Aorta (tissue), 5 donors: Measurements from ENCODE around the gene IGFBP1. TPM values are rescaled to one million over a fixed set of nuclear protein-coding genes. Genes with fewer than 3 reads are reported as not detected.

ENCODE experiments used
- ATAC-seq: fragments of 200-7000 bp; cut with Tn5 transposase; one replicate; pipeline ENCODE4 v1.9.1; 2022; ENCODE audit warnings: moderate library complexity; ENCODE audit not compliant: low FRiP score
- DNase-seq, 2 donors: peaks; one replicate each; pipeline ENCODE4 v3.0.0-alpha.2; 2020
- H3K27ac ChIP-seq, 2 donors: one replicate each; pipeline ENCODE4 v1.5.1; 2013; ENCODE audit warnings: low read length in 2 of 2, mild to moderate bottlenecking in 2 of 2, moderate library complexity in 2 of 2, control low read depth in 1 of 2, inconsistent platforms in 1 of 2, low read depth in 1 of 2
- H3K27me3 ChIP-seq, 2 donors: one replicate each; pipeline ENCODE4 v1.6.1; 2013; ENCODE audit warnings: control low read depth in 1 of 2, low read length in 1 of 2, mild to moderate bottlenecking in 1 of 2, moderate library complexity in 1 of 2; ENCODE audit not compliant: insufficient read depth in 2 of 2, control insufficient read depth in 1 of 2
- H3K36me3 ChIP-seq, 2 donors: one replicate each; pipeline ENCODE4 v1.6.1; 2013; ENCODE audit warnings: control low read depth in 1 of 2, low read length in 1 of 2, mild to moderate bottlenecking in 1 of 2; ENCODE audit not compliant: insufficient read depth in 2 of 2, control insufficient read depth in 1 of 2
- H3K4me1 ChIP-seq, 2 donors: one replicate each; pipeline ENCODE4 v1.6.1; 2013; ENCODE audit warnings: low read length in 2 of 2, control low read depth in 1 of 2, mild to moderate bottlenecking in 1 of 2, moderate library complexity in 1 of 2; ENCODE audit not compliant: insufficient read depth in 2 of 2, control insufficient read depth in 1 of 2
- H3K4me3 ChIP-seq, 2 donors: one replicate each; pipeline ENCODE4 v1.5.1; 2013; ENCODE audit warnings: low read length in 2 of 2, control low read depth in 1 of 2, mild to moderate bottlenecking in 1 of 2
- H3K9me3 ChIP-seq: one replicate; pipeline ENCODE4 v1.6.1; 2013; ENCODE audit warnings: mild to moderate bottlenecking, low read length; ENCODE audit not compliant: control insufficient read depth
- whole genome bisulfite sequencing, 2 donors: extraction: QIAGEN DNeasy Blood & Tissue Kit; methylation state at CpG; one replicate each; pipeline ENCODE4 v1.1.7; 2013; 5-methylcytosine and 5-hydroxymethylcytosine counted together
- intact Hi-C, 2 donors: fragments of 100-400 bp; cut with DNase I; formaldehyde crosslinking; loops; one replicate each; pipeline versions ENCODE4 v1.14.2 to v1.15.0; 2022
- polyA plus RNA-seq, 2 donors: library from polyadenylated mRNA; stranded (reverse); fragments of 200-250 nt; gene quantifications; one replicate each; pipeline ENCODE4 v1.2.3, GENCODE V29; 2013
- total RNA-seq, 2 donors: library from RNA; stranded (reverse); fragmentation: NEBNext Ultra II Directional; extraction: Animal tissue kit (Norgen Biotek cat#: 25700); gene quantifications; one replicate each; pipeline ENCODE4 v1.2.1, GENCODE V29; 2021
- donor health status: healthy with polysubstance abuse.
- donor health status: Bipolar disorder and iron deficiency.
- donor health status: DM: no; HTN: no; CAD: no.
- donor health status: DM: no; HTN: no; CAD: no.
- donor health status: DM: yes; HTN: yes; CAD: no.

The IGFBP1 gene
- total and polyA plus RNA-seq, 4 donors, result not detected

DNA sequence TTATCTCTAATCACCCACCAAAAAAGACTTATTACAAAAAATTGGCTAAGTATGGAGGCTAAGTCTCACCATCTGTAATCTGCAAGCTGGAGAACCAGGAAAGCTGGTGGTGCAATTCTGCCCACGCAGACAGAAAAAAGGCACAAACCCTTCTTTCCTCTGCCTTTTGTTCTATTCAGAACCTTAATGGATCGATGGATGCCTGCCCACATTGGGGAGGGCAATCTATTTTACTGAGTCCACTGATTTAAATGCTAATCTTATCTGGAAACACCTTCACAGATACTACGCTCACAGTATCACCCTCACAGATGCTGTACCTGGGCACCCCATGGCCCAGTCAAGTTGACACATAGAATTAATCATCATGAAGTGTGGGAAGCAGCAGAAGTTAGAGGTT is 22.6 kb downstream of the IGFBP1 start:
- ATAC-seq (no peak), DNase-seq (no peak)
- H3K36me3 ChIP-seq, result peaks cover 0 to 8% of the 10 kb centered on the region in 2 donors
- 94% methylated on average over 3 of the region's 3 CpGs for WGBS, 2 donors
- intact Hi-C loops, result no loop called here
- H3K4me3 ChIP-seq, result no peak overlapping the region
- H3K27me3 ChIP-seq, result no peaks in the 10 kb centered on the region
- no peak overlapping the region for H3K27ac ChIP-seq
- no peaks in the 10 kb centered on the region for H3K4me1 ChIP-seq
- no peaks in the 10 kb centered on the region for H3K9me3 ChIP-seq

DNA sequence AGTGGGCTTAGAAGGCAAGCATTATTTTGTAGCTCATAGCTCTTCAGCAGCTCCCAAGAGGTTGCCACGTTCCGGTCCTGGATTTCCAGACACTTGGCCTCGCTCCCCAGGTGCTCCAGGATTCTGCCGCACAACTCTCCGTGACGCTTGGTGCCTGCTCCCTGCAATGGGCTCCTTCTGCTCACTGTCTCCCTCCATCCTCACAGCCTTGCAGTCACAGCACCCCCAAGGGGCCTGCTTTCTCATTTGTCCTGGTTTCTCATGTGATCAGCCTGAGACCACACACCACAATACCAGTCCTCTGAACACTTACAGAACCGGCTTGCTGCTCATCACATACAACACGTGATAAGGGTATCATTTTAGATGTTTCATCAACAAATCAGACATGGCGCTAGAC is 23.0 kb downstream of the IGFBP1 start:
- no peak for ATAC-seq
- Histone ChIP-seq H3K4me1 (no peaks in the 10 kb centered on the region), H3K4me3 (no peak overlapping the region), H3K36me3 (peaks cover 0 to 9% of the 10 kb centered on the region in 2 donors), H3K9me3 (no peaks in the 10 kb centered on the region), H3K27ac (no peak overlapping the region), H3K27me3 (no peaks in the 10 kb centered on the region)
- WGBS, 2 donors, result 93 to 95% methylated on average over 6 to 9 of the region's 9 CpGs
- intact Hi-C loops, result no loop called here
- DNase-seq, result no peak

DNA sequence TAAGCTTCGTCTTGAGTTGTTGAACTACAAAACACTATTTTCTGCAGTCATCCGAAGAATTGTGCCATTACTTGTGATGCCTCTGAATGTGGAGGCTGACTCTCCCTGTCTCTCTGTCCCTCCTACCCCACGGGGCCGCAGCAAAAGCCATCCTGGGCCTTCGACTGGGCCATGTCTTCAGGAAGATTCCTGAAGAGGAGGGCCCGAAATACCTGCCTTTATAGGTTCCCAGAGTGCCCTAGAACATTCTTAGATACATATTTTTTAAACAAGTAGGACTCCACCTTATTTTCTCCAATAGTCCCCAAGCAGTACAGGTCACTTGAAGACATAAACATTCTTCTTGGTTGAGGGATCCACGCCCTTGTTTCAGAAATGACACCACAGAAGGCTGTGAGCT is 24.7 kb downstream of the IGFBP1 start:
- Histone ChIP-seq H3K36me3 (peaks cover 0 to 9% of the 10 kb centered on the region in 2 donors), H3K27ac (no peak overlapping the region), H3K27me3 (no peaks in the 10 kb centered on the region), H3K4me1 (no peaks in the 10 kb centered on the region), H3K4me3 (no peak overlapping the region), H3K9me3 (no peaks in the 10 kb centered on the region)
- ATAC-seq (no peak), DNase-seq (no peak)
- intact Hi-C loops, result no loop called here
- 91 to 93% methylated on average over 7 of the region's 7 CpGs for WGBS, 2 donors

DNA sequence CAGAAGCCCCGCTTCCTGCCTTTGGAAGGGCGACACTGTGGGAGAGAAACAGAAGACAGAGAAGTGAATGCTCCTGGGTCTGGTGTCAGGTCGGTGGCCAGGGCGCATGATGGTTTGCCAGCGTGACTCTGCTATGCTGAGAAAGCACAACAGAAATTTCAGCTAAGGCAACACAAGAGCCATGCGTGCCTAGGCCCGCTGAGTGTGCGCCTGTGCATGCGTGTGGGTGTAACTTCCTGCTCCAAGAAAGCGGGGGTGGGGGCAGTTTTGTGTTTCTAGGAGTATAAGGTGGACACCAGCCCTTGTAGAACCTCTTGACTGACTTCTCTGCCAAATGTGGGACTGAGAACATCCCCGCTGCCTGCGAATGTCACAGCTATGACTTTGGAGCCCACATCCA is 26.6 kb downstream of the IGFBP1 start:
- DNase-seq, result no peak
- Histone ChIP-seq H3K9me3 (no peaks in the 10 kb centered on the region), H3K4me1 (no peaks in the 10 kb centered on the region), H3K27me3 (no peaks in the 10 kb centered on the region), H3K27ac (no peak overlapping the region), H3K4me3 (no peak overlapping the region), H3K36me3 (peaks cover 0 to 7% of the 10 kb centered on the region in 2 donors)
- WGBS, 2 donors, result 94 to 95% methylated on average over 12 of the region's 12 CpGs
- no peak for ATAC-seq
- intact Hi-C loops, result loop anchor here (2.0 to 5.0 kb wide), 2 partner anchors 438 to 1337 kb away; no protein-coding TSS in a partner anchor

DNA sequence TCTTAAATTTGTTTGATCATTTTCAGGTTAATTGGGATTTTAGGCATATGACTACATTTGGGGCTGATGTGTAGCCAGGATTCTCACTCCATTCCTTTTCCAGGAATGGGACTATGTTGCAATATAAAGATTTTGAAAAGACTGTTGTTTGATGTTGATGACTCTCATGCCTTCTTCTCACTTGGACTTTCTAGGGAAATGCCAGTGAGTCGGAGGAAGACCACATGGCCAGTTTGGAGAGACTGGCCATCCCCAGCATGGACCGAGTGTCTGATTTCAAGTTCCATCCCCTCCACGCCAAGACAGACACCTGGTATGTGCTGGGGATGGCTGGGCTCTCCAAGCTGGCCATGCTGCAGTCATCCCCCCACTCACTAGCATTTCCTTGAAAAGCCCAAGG is 27.3 kb downstream of the IGFBP1 start:
- no peak overlapping the region for H3K4me3 ChIP-seq
- H3K36me3 ChIP-seq, result peaks cover 0 to 7% of the 10 kb centered on the region in 2 donors
- H3K27me3 ChIP-seq, result no peaks in the 10 kb centered on the region
- DNase-seq (no peak), ATAC-seq (no peak)
- H3K9me3 ChIP-seq, result no peaks in the 10 kb centered on the region
- no peak overlapping the region for H3K27ac ChIP-seq
- 92 to 94% methylated on average over 3 of the region's 3 CpGs for WGBS, 2 donors
- intact Hi-C loops, result loop anchor here (2.0 to 5.0 kb wide), 2 partner anchors 437 to 1337 kb away; no protein-coding TSS in a partner anchor
- H3K4me1 ChIP-seq, result no peaks in the 10 kb centered on the region

DNA sequence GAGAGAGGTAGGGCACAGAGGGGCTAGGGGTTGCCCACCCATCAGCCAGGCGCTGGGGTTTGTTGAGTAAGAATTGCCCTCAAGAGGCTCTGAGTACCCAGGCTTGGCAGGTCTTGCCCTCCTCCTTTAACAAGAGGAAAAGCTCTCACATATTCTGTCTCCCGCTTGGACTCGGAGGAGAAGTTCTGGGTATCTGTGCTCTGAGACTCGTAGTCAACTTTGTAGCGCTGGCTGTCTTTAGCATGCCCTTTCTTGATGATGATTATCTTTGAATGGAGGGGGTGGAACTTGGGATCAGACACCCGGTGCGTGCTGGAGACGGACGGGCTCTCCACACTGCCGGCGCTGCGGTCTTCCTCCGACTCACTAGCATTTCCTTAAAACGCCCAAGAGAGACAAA is 28.8 kb downstream of the IGFBP1 start:
- Histone ChIP-seq H3K4me1 (no peaks in the 10 kb centered on the region), H3K4me3 (no peak overlapping the region), H3K27me3 (no peaks in the 10 kb centered on the region), H3K27ac (no peak overlapping the region), H3K9me3 (no peaks in the 10 kb centered on the region), H3K36me3 (peaks cover 0 to 7% of the 10 kb centered on the region in 2 donors)
- intact Hi-C loops, result loop anchor here (1.0 to 5.0 kb wide), 2 partner anchors 1262 to 1335 kb away; no protein-coding TSS in a partner anchor
- DNase-seq, result no peak
- 87 to 89% methylated on average over 14 of the region's 14 CpGs for WGBS, 2 donors
- ATAC-seq, result no peak

DNA sequence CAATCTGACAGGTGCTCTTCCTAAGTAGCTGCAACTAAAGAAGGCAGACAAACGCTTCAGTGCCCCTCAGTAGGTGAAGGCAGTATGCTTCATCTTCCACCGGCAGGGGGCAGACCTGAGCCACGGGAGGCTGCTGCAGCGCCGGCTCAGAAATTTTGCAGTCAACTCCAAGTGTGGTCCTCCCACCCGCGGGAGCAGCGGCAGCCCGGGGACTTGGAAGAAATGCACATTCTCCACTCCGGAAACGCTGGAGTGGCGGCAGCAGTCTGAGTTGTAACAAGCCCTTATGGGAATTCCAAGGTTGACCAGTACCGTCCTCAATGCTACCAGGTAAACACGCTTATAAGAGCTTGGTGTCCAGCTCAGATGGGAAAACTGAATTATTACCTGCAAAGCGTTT is 29.4 kb downstream of the IGFBP1 start:
- Histone ChIP-seq H3K4me1 (no peaks in the 10 kb centered on the region), H3K4me3 (no peak overlapping the region), H3K9me3 (no peaks in the 10 kb centered on the region), H3K27me3 (no peaks in the 10 kb centered on the region), H3K36me3 (peaks cover 0 to 7% of the 10 kb centered on the region in 2 donors), H3K27ac (no peak overlapping the region)
- intact Hi-C loops, result loop anchor here (1.0 to 5.0 kb wide), 2 partner anchors 1262 to 1335 kb away; no protein-coding TSS in a partner anchor
- WGBS, 2 donors, result 3 to 7% methylated on average over 15 of the region's 15 CpGs
- ATAC-seq, result peak; percentile 68
- peak; percentile 85 to 96 for DNase-seq

DNA sequence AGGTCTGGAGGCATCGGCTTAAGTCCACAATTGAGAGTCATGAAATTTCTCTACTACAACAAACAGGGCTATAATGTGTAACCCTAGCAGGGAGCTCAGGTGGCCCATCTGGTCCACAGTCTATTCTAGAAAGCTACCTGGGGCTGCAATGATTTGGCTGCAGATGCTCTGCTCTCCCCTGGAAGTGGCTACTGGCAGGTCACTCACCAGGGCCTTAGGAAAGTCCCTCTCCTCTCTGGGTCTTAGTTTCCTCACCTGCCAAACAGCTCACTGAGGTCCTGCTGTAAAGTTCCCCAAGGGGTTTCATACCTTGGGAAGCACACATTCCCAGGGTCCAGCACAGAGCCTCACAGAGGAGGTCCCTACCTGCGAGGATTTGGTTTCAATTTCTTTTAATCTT is 30.3 kb downstream of the IGFBP1 start:
- intact Hi-C loops, result loop anchor here in 1 of 2 donors (5.0 kb wide), 1 partner anchor 1334 kb away; no protein-coding TSS in a partner anchor
- ATAC-seq (no peak), DNase-seq (no peak)
- no peaks in the 10 kb centered on the region for H3K4me1 ChIP-seq
- no peaks in the 10 kb centered on the region for H3K27me3 ChIP-seq
- H3K4me3 ChIP-seq, result no peak overlapping the region
- H3K36me3 ChIP-seq, result peaks cover 0 to 7% of the 10 kb centered on the region in 2 donors
- H3K9me3 ChIP-seq, result no peaks in the 10 kb centered on the region
- WGBS, 2 donors, result 74 to 80% methylated on average over 2 of the region's 2 CpGs
- no peak overlapping the region for H3K27ac ChIP-seq

DNA sequence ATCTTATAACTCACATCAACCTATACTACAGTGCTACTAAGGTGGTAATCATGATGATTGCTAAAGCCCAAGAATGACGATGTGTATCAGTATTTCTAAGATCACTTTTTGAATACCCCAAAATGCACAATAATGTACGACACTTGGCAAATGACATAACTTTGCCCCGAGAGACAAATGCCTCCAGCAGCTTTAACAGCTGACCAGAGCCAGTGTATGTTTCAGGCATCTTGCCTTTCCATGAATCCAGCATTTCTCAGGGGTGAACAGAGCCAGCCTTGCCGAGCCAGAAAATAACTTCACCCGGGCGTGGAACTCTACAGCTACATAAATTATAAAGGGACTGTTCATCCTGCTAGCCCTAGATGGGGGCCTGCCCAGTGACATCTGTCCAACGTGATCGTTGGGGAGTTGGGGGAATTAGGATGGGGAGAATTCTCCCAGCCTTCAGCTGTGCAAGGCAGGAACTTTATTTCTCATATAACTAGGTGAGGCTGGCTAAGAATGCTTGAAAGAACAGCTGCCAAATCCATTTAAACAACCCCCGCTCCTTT is 31.0 kb downstream of the IGFBP1 start:
- peak overlapping the region; percentile 0 to 70 for H3K4me3 ChIP-seq
- no peaks in the 10 kb centered on the region for H3K27me3 ChIP-seq
- intact Hi-C loops, result loop anchor here in 1 of 2 donors (5.0 kb wide), 1 partner anchor 1333 kb away; no protein-coding TSS in a partner anchor
- H3K27ac ChIP-seq, result no peak overlapping the region
- no peaks in the 10 kb centered on the region for H3K9me3 ChIP-seq
- H3K4me1 ChIP-seq, result no peaks in the 10 kb centered on the region
- 7 to 9% methylated on average over 9 of the region's 9 CpGs for WGBS, 2 donors
- ATAC-seq, result no peak
- DNase-seq, result no peak
- peaks cover 0 to 7% of the 10 kb centered on the region in 2 donors for H3K36me3 ChIP-seq
